CD14-positive monocyte (primary cell): Measurements from ENCODE around the gene IKBIP. TPM values are rescaled to one million over a fixed set of nuclear protein-coding genes. Genes with fewer than 3 reads are reported as not detected.

Experiments used
- DNase-seq, 3 donors: peaks; one replicate each; pipeline ENCODE4 v3.0.0-alpha.2; 2011 to 2022
- H2AFZ ChIP-seq: 2 replicates; pipeline ENCODE4 v1.6.0; 2012; ENCODE audit warnings: mild to moderate bottlenecking, low read depth, low read length, inconsistent platforms; ENCODE audit not compliant: insufficient read depth, poor library complexity, severe bottlenecking
- H3K27ac ChIP-seq, 2 donors: 1 replicate in 1 of 2; 2 replicates in 1 of 2; pipeline ENCODE4 v1.5.1; 2012 to 2013; ENCODE audit warnings: low read length in 2 of 2, control low read depth in 1 of 2, inconsistent platforms in 1 of 2, low read depth in 1 of 2, mild to moderate bottlenecking in 1 of 2
- H3K27me3 ChIP-seq, 2 donors: one replicate each; pipeline versions ENCODE4 v1.6.0 to v1.6.1; 2011 to 2013; ENCODE audit warnings: low read length in 2 of 2; ENCODE audit not compliant: control insufficient read depth in 2 of 2, insufficient read depth in 2 of 2
- H3K36me3 ChIP-seq, 2 donors: replicated peaks in 1 of 2; 1 replicate in 1 of 2; 2 replicates in 1 of 2; pipeline versions ENCODE4 v1.5.1 to v1.6.1; 2012 to 2013; ENCODE audit warnings: low read length in 2 of 2, control low read depth in 1 of 2, inconsistent platforms in 1 of 2, mild to moderate bottlenecking in 1 of 2; ENCODE audit not compliant: insufficient read depth in 2 of 2, control insufficient read depth in 1 of 2
- H3K4me1 ChIP-seq, 2 donors: 1 replicate in 1 of 2; 2 replicates in 1 of 2; pipeline versions ENCODE4 v1.5.1 to v1.6.1; 2012 to 2013; ENCODE audit warnings: low read length in 2 of 2, control low read depth in 1 of 2, inconsistent platforms in 1 of 2, mild to moderate bottlenecking in 1 of 2, moderate library complexity in 1 of 2; ENCODE audit not compliant: insufficient read depth in 2 of 2, control insufficient read depth in 1 of 2
- H3K4me2 ChIP-seq: replicated peaks from 2 replicates; pipeline ENCODE3; 2012; ENCODE audit warnings: low read length, moderate library complexity, mild to moderate bottlenecking; ENCODE audit not compliant: poor library complexity, severe bottlenecking; ENCODE audit errors: extremely low read depth
- H3K4me3 ChIP-seq, 3 experiments: fragments of 200-600 bp in 1 of 3; sonication (generic) in 1 of 3; replicated peaks in 1 of 3; 1 replicate in 2 of 3; 2 replicates in 1 of 3; pipeline ENCODE4 v1.5.1; 2011 to 2013; ENCODE audit warnings: low read length in 3 of 3, mild to moderate bottlenecking in 3 of 3, control low read depth in 2 of 3, low read depth in 2 of 3, inconsistent platforms in 1 of 3, moderate library complexity in 1 of 3
- H3K79me2 ChIP-seq: 2 replicates; pipeline ENCODE4 v1.6.0; 2012; ENCODE audit warnings: mild to moderate bottlenecking, control low read depth, inconsistent platforms, low read length, moderate library complexity; ENCODE audit not compliant: insufficient read depth
- H3K9ac ChIP-seq: 2 replicates; pipeline ENCODE4 v1.6.0; 2017; ENCODE audit warnings: low read length, mild to moderate bottlenecking; ENCODE audit not compliant: insufficient read depth, poor library complexity, severe bottlenecking
- H3K9me3 ChIP-seq, 2 donors: replicated peaks in 1 of 2; 1 replicate in 1 of 2; 2 replicates in 1 of 2; pipeline versions ENCODE4 v1.5.1 to v1.6.1; 2012 to 2013; ENCODE audit warnings: low read length in 2 of 2, control low read depth in 1 of 2; ENCODE audit not compliant: control insufficient read depth in 1 of 2, insufficient read depth in 1 of 2
- H4K20me1 ChIP-seq: 2 replicates; pipeline ENCODE4 v1.6.0; 2012; ENCODE audit warnings: mild to moderate bottlenecking, low read length, control low read depth, moderate library complexity; ENCODE audit not compliant: insufficient read depth
- H3K27ac Mint-ChIP-seq, 7 donors: one replicate each; pipeline ENCODE4 v1.8.0; 2020; ENCODE audit warnings: mild to moderate bottlenecking in 7 of 7, mixed read lengths in 7 of 7, moderate library complexity in 6 of 7, inconsistent platforms in 2 of 7
- H3K27me3 Mint-ChIP-seq, 3 donors: one replicate each; pipeline ENCODE4 v1.8.0; 2021 to 2022; ENCODE audit warnings: low read depth in 3 of 3, mild to moderate bottlenecking in 3 of 3, mixed read lengths in 3 of 3, moderate library complexity in 3 of 3, inconsistent platforms in 1 of 3
- H3K36me3 Mint-ChIP-seq, 2 donors: one replicate each; pipeline ENCODE4 v1.8.0; 2020; ENCODE audit warnings: mixed read lengths in 2 of 2, inconsistent platforms in 1 of 2, mild to moderate bottlenecking in 1 of 2
- H3K4me1 Mint-ChIP-seq: one replicate; pipeline ENCODE4 v1.8.0; 2020; ENCODE audit warnings: mild to moderate bottlenecking, mixed read lengths
- H3K4me3 Mint-ChIP-seq, 2 donors: one replicate each; pipeline ENCODE4 v1.8.0; 2020; ENCODE audit warnings: mild to moderate bottlenecking in 2 of 2, mixed read lengths in 2 of 2, moderate library complexity in 1 of 2
- H3K9me3 Mint-ChIP-seq, 7 donors: one replicate each; pipeline ENCODE4 v1.8.0; 2020 to 2022; ENCODE audit warnings: mixed read lengths in 7 of 7, mild to moderate bottlenecking in 6 of 7, moderate library complexity in 6 of 7, inconsistent platforms in 2 of 7
- CTCF ChIP-seq: fragments of 200-600 bp; IDR thresholded peaks from one replicate; pipeline ENCODE4 v1.8.0; 2022; ENCODE audit warnings: antibody characterized with exemption, mild to moderate bottlenecking
- WGBS: methylation state at CpG from one replicate; pipeline ENCODE4 v1.1.5; 2013; ENCODE audit warnings: missing lambda C conversion rate; ENCODE audit not compliant: insufficient coverage; 5-methylcytosine and 5-hydroxymethylcytosine counted together
- intact Hi-C, 2 donors: fragments of 100-400 bp; cut with micrococcal nuclease; formaldehyde crosslinking; loops; one replicate each; pipeline versions ENCODE4 v1.15.0 to v1.15.1; 2023
- polyA plus RNA-seq, 3 donors: library from polyadenylated mRNA; depleted of rRNA in 1 of 3; unstranded in 2 of 3; stranded (reverse) in 1 of 3; fragments of 300-500 nt in 2 of 3; fragments of >200 nt in 1 of 3; fragmentation: Illumina TruSeq in 2 of 3; gene quantifications; 1 replicate in 2 of 3; 2 replicates in 1 of 3; pipeline ENCODE4 v1.2.3, GENCODE V29; 2012 to 2021

IKBIP gene
- polyA plus RNA-seq, 3 donors, result 4.6 to 22.1 (median 18.4) TPM

- H3K27me3 ChIP-seq, result no peaks in the 10 kb centered on the region
- Mint-ChIP-seq H3K27ac (peak overlapping the region; percentile 31 to 88 (median 62)), H3K36me3 (peaks cover 35 to 38% of the 10 kb centered on the region in 2 donors), H3K4me3 (peak overlapping the region; percentile 97 to 99), H3K27me3 (no peaks in the 10 kb centered on the region), H3K4me1 (peaks cover 51% of the 10 kb centered on the region), H3K9me3 (no peaks in the 10 kb centered on the region)
- peak overlapping the region; percentile 85 for H3K9ac ChIP-seq
- peaks cover 39 to 45% of the 10 kb centered on the region in 2 donors for H3K4me1 ChIP-seq
- DNase-seq, result peak in 1 of 3 donors; percentile 4
- H3K9me3 ChIP-seq, result no peaks in the 10 kb centered on the region
- WGBS, result 0% methylated on average over 2 of the region's 8 CpGs
- peak overlapping the region in 1 of 2 donors; percentile 91 for H3K27ac ChIP-seq
- intact Hi-C loops, result loop anchor here (5.0 kb wide), 2 partner anchors 39 to 54 kb away; partner anchors contain the start of gene SLC25A3 (in 1 of the 2)
- H3K79me2 ChIP-seq, result peaks cover 100% of the 10 kb centered on the region
- no peak for TF ChIP-seq CTCF
- H3K36me3 ChIP-seq, result peaks cover 34 to 42% of the 10 kb centered on the region in 2 donors
- peak overlapping the region; percentile 87 to 100 (median 99) for H3K4me3 ChIP-seq
- peak overlapping the region; percentile 89 for H3K4me2 ChIP-seq
- H4K20me1 ChIP-seq, result peaks cover 64% of the 10 kb centered on the region
- peak overlapping the region; percentile 84 for H2AFZ ChIP-seq
Observed at GRCh38 chr12:98646294-98647090, 1.9 kb upstream of the IKBIP start.

- Histone ChIP-seq H3K36me3 (peaks cover 25 to 33% of the 10 kb centered on the region in 2 donors), H3K4me2 (peak overlapping the region; percentile 89), H2AFZ (peak overlapping the region; percentile 84), H3K27me3 (no peaks in the 10 kb centered on the region), H3K4me3 (peak overlapping the region; percentile 87 to 100 (median 99)), H3K27ac (peak overlapping the region; percentile 57 to 91), H3K9me3 (no peaks in the 10 kb centered on the region), H4K20me1 (peaks cover 56% of the 10 kb centered on the region), H3K79me2 (peaks cover 100% of the 10 kb centered on the region), H3K9ac (peak overlapping the region; percentile 85), H3K4me1 (peaks cover 46 to 54% of the 10 kb centered on the region in 2 donors)
- Mint-ChIP-seq H3K4me3 (peak overlapping the region; percentile 97 to 99), H3K4me1 (peaks cover 59% of the 10 kb centered on the region), H3K9me3 (no peaks in the 10 kb centered on the region), H3K27me3 (no peaks in the 10 kb centered on the region), H3K36me3 (peaks cover 27 to 30% of the 10 kb centered on the region in 2 donors), H3K27ac (peak overlapping the region; percentile 85 to 95 (median 95))
- intact Hi-C loops, result loop anchor here (2.0 to 5.0 kb wide), 3 partner anchors 38 to 53 kb away; partner anchors contain the start of gene SLC25A3 (in 1 of the 2)
- DNase-seq, result peak; percentile 18 to 36 (median 31)
- under 1% methylated on average over 19 of the region's 24 CpGs for WGBS
- no peak for TF ChIP-seq CTCF
Observed at GRCh38 chr12:98645572-98646067, 1.0 kb upstream of the IKBIP start.
